Tibial nerve (tissue), 4 donors: Measurements from ENCODE around the gene LRRN2.

Source experiments
- CTCF ChIP-seq, 5 experiments: fragments of 200-600 bp in 3 of 5; fragments of 450-650 bp in 2 of 5; sonication (generic) in 3 of 5; IDR thresholded peaks; one replicate each; pipeline ENCODE4 v1.5.1; 2016 to 2019; ENCODE audit warnings: antibody characterized with exemption in 5 of 5, mild to moderate bottlenecking in 3 of 5, moderate library complexity in 2 of 5
- EP300 ChIP-seq, 2 donors: sonication (generic); formaldehyde crosslinking; IDR thresholded peaks; one replicate each; pipeline ENCODE4 v1.6.1; 2017; ENCODE audit warnings: antibody characterized with exemption in 2 of 2, mild to moderate bottlenecking in 1 of 2
- POLR2A ChIP-seq, 2 donors: fragments of 450-650 bp; IDR thresholded peaks; one replicate each; pipeline ENCODE4 v1.6.1; 2017; ENCODE audit warnings: antibody characterized with exemption in 2 of 2, mild to moderate bottlenecking in 2 of 2, moderate library complexity in 2 of 2

- no peak for TF ChIP-seq CTCF (IDR thresholded peaks at IDR 0.05)
- no peak for TF ChIP-seq EP300 (IDR thresholded peaks at IDR 0.05)
- no peak for TF ChIP-seq POLR2A (IDR thresholded peaks at IDR 0.05)
These were observed 49.5 kb upstream of the LRRN2 start for GRCh38 chr1:204735042-204735441.
